Left ventricle myocardium inferior (tissue), 1 donor: ENCODE measurements around the gene ATP11C. TPM values are rescaled to one million over a fixed set of nuclear protein-coding genes. Genes with fewer than 3 reads are reported as not detected.

Source experiments
- DNase-seq: peaks from one replicate; pipeline ENCODE4 v3.0.0-alpha.2; 2020
- H3K27ac ChIP-seq: fragments of 200-600 bp; replicated peaks from 2 replicates; pipeline ENCODE4 v1.8.0; 2021
- H3K27me3 ChIP-seq: fragments of 200-600 bp; 2 replicates; pipeline ENCODE4 v1.8.0; 2021; ENCODE audit warnings: low read depth
- H3K36me3 ChIP-seq: fragments of 200-600 bp; 2 replicates; pipeline ENCODE4 v1.8.0; 2021
- H3K4me1 ChIP-seq: fragments of 200-600 bp; 2 replicates; pipeline ENCODE4 v1.8.0; 2021
- H3K4me3 ChIP-seq: fragments of 200-600 bp; 2 replicates; pipeline ENCODE4 v1.8.0; 2021; ENCODE audit warnings: mild to moderate bottlenecking, moderate library complexity
- H3K9me3 ChIP-seq: fragments of 200-600 bp; replicated peaks from 2 replicates; pipeline ENCODE4 v1.8.0; 2021
- intact Hi-C: fragments of 100-400 bp; cut with micrococcal nuclease; formaldehyde crosslinking; loops from one replicate; pipeline ENCODE4 v1.11.0; 2022
- total RNA-seq: library from RNA; stranded (reverse); fragmentation: NEBNext Ultra II Directional; extraction: Animal tissue kit (Norgen Biotek cat#: 25700); gene quantifications from one replicate; pipeline ENCODE4 v1.2.1, GENCODE V29; 2021
- TF ChIP-seq, protein P1 (sequence below): fragments of 200-600 bp; IDR thresholded peaks from 2 replicates; pipeline ENCODE4 v1.8.0; 2021; ENCODE audit warnings: antibody characterized with exemption, mild to moderate bottlenecking, borderline replicate concordance
- donor health status: DM: no; HTN: yes; CAD: no; lungs with severe emphysema.

Gene ATP11C
- total RNA-seq, 1 donor from 2014 or later = 3.7 TPM

DNA sequence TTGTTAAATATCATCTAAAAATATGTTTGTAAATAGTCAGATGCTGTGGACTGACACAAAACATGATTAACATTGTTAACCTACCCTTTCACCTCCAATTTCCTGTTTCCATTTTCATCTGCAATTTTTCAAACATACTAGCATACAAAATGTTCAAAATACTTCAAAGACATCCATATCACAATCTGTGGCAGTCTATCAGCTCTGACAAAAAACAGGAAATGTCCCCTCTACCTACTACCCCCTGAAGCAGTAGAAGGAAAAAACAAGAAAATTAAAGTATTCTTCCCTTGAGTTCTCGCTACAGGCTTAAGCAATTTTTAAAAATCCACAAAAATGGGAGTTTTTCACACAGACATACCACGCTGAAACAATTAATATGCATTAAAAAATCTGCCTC, 116.6 kb downstream of the ATP11C start:
- H3K36me3 ChIP-seq = peaks cover 4% of the 10 kb centered on the region
- intact Hi-C loops = no loop called here
- no peaks in the 10 kb centered on the region for H3K4me1 ChIP-seq
- TF ChIP-seq, protein P1, sequence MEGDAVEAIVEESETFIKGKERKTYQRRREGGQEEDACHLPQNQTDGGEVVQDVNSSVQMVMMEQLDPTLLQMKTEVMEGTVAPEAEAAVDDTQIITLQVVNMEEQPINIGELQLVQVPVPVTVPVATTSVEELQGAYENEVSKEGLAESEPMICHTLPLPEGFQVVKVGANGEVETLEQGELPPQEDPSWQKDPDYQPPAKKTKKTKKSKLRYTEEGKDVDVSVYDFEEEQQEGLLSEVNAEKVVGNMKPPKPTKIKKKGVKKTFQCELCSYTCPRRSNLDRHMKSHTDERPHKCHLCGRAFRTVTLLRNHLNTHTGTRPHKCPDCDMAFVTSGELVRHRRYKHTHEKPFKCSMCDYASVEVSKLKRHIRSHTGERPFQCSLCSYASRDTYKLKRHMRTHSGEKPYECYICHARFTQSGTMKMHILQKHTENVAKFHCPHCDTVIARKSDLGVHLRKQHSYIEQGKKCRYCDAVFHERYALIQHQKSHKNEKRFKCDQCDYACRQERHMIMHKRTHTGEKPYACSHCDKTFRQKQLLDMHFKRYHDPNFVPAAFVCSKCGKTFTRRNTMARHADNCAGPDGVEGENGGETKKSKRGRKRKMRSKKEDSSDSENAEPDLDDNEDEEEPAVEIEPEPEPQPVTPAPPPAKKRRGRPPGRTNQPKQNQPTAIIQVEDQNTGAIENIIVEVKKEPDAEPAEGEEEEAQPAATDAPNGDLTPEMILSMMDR = no peak
- no peak for DNase-seq
- no peak overlapping the region for H3K27ac ChIP-seq
- H3K4me3 ChIP-seq = no peak overlapping the region
- no peaks in the 10 kb centered on the region for H3K27me3 ChIP-seq
- no peaks in the 10 kb centered on the region for H3K9me3 ChIP-seq

GRCh38 chrX:139815771-139816170, 117.1 kb downstream of the ATP11C start:
- Histone ChIP-seq H3K36me3 (peaks cover 4% of the 10 kb centered on the region), H3K9me3 (no peaks in the 10 kb centered on the region), H3K27me3 (no peaks in the 10 kb centered on the region), H3K27ac (no peak overlapping the region), H3K4me3 (no peak overlapping the region), H3K4me1 (no peaks in the 10 kb centered on the region)
- no peak for DNase-seq
- intact Hi-C loops = no loop called here
- TF ChIP-seq, protein P1 = no peak

GRCh38 chrX:139811942-139812629, 120.8 kb downstream of the ATP11C start:
- H3K27ac ChIP-seq = no peak overlapping the region
- peaks cover 4% of the 10 kb centered on the region for H3K36me3 ChIP-seq
- intact Hi-C loops = no loop called here
- DNase-seq = no peak
- no peaks in the 10 kb centered on the region for H3K27me3 ChIP-seq
- H3K4me3 ChIP-seq = no peak overlapping the region
- H3K4me1 ChIP-seq = no peaks in the 10 kb centered on the region
- no peaks in the 10 kb centered on the region for H3K9me3 ChIP-seq
- TF ChIP-seq, protein P1 = no peak

GRCh38 chrX:139804482-139804881, 128.4 kb downstream of the ATP11C start:
- Histone ChIP-seq H3K9me3 (no peaks in the 10 kb centered on the region), H3K27ac (no peak overlapping the region), H3K4me3 (no peak overlapping the region), H3K27me3 (no peaks in the 10 kb centered on the region), H3K4me1 (no peaks in the 10 kb centered on the region), H3K36me3 (peaks cover 3% of the 10 kb centered on the region)
- no peak for DNase-seq
- intact Hi-C loops = no loop called here
- TF ChIP-seq, protein P1 = no peak

- Histone ChIP-seq H3K4me3 (no peak overlapping the region), H3K9me3 (no peaks in the 10 kb centered on the region), H3K27ac (no peak overlapping the region), H3K36me3 (peaks cover 3% of the 10 kb centered on the region), H3K4me1 (no peaks in the 10 kb centered on the region), H3K27me3 (no peaks in the 10 kb centered on the region)
- no peak for DNase-seq
- TF ChIP-seq, protein P1 = no peak
- intact Hi-C loops = no loop called here
These were observed 129.6 kb downstream of the ATP11C start for GRCh38 chrX:139803224-139803623.
